ENCODE data around the gene DEFB128.
A peak's percentile ranks its signal among the peaks of the same experiment; 100 is the strongest.
"Not testable (repeated sequence)": the region's sequence is repeated elsewhere in the genome, so short reads cannot be mapped to it uniquely, and the experiment has no call there.

The DEFB128 gene

GRCh38 chr20:208942-209566, 19.5 kb upstream of the DEFB128 start:
- no peak overlapping the region for H3K27ac ChIP-seq (ENCODE audit: low read length)
- H3F3A ChIP-seq (ENCODE audit: insufficient read depth, low read length): no peaks in the 10 kb centered on the region
- TF ChIP-seq EZH2 (optimal IDR thresholded peaks at IDR 0.05; ENCODE audit: low read depth, low read length): no peak
- TF ChIP-seq CTCF (IDR thresholded peaks at IDR 0.05; ENCODE audit: low read length): peak; percentile 64
- TF ChIP-seq EZH2phosphoT487 (IDR thresholded peaks at IDR 0.05; ENCODE audit: low read length): no peak
- no peak overlapping the region for H2AFZ ChIP-seq (ENCODE audit: low read length)
- no peaks in the 10 kb centered on the region for H4K20me1 ChIP-seq (ENCODE audit: insufficient read depth, low read length)
- H3K27me3 ChIP-seq (replicated peaks; ENCODE audit: insufficient read depth, low read length): no peaks in the 10 kb centered on the region
- H3K9me3 ChIP-seq (replicated peaks; ENCODE audit: insufficient read depth, low read length): no peaks in the 10 kb centered on the region
- H3K9ac ChIP-seq (ENCODE audit: low read length): no peak overlapping the region
- no peak overlapping the region for H3K4me3 ChIP-seq (ENCODE audit: low read length)
- peak; percentile 55 for DNase-seq
- no peaks in the 10 kb centered on the region for H3K36me3 ChIP-seq (replicated peaks; ENCODE audit: insufficient read depth, low read length)
- no peaks in the 10 kb centered on the region for H3K9me2 ChIP-seq (replicated peaks; ENCODE audit: insufficient read depth, low read length)
- H3K4me2 ChIP-seq (ENCODE audit: low read depth, low read length): no peak overlapping the region
- H3K79me2 ChIP-seq (ENCODE audit: low read length): no peaks in the 10 kb centered on the region
- no peaks in the 10 kb centered on the region for H3K4me1 ChIP-seq (ENCODE audit: low read length)

GRCh38 chr20:203630-204029, 14.1 kb upstream of the DEFB128 start:
- H3K36me3 ChIP-seq (replicated peaks; ENCODE audit: insufficient read depth, low read length); H3K9ac ChIP-seq (ENCODE audit: low read length); H3F3A ChIP-seq (ENCODE audit: insufficient read depth, low read length); H3K79me2 ChIP-seq (ENCODE audit: low read length); H2AFZ ChIP-seq (ENCODE audit: low read length); H3K4me2 ChIP-seq (ENCODE audit: low read depth, low read length); DNase-seq; H3K9me3 ChIP-seq (replicated peaks; ENCODE audit: insufficient read depth, low read length); H3K9me2 ChIP-seq (replicated peaks; ENCODE audit: insufficient read depth, low read length); H4K20me1 ChIP-seq (ENCODE audit: insufficient read depth, low read length); H3K27me3 ChIP-seq (replicated peaks; ENCODE audit: insufficient read depth, low read length); H3K4me1 ChIP-seq (ENCODE audit: low read length); H3K4me3 ChIP-seq (ENCODE audit: low read length); H3K27ac ChIP-seq (ENCODE audit: low read length): not testable (repeated sequence)

DNA sequence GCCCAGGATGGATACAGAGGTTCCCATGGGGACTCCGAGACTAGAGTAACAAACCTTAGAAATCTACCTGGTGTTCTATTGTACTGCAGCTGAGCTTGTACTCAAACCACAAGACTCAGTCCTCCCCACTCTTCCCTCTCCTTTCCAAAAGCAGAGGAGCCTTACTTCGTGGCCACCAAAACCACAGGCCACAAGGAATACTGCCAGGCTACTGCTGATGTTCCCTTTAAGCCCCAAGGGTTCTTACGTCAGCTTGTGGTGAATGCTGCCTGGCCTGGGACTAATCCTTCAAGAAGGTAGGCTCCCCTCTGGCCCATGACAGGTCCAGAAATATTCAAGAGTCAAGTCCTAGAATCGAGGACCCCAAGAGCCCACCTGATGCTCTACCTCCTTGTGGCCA, 10.5 kb upstream of the DEFB128 start:
- TF ChIP-seq EZH2 (optimal IDR thresholded peaks at IDR 0.05; ENCODE audit: low read depth, low read length) (no peak), EZH2phosphoT487 (IDR thresholded peaks at IDR 0.05; ENCODE audit: low read length) (no peak), CTCF (IDR thresholded peaks at IDR 0.05; ENCODE audit: low read length) (no peak)
- no peak overlapping the region for H3K4me3 ChIP-seq (ENCODE audit: low read length)
- no peak for DNase-seq

GRCh38 chr20:198225-198624, 8.7 kb upstream of the DEFB128 start:
- Histone ChIP-seq H3K27me3 (replicated peaks; ENCODE audit: insufficient read depth, low read length) (no peaks in the 10 kb centered on the region), H3K4me1 (ENCODE audit: low read length) (no peaks in the 10 kb centered on the region), H3K9me3 (replicated peaks; ENCODE audit: insufficient read depth, low read length) (no peaks in the 10 kb centered on the region), H3F3A (ENCODE audit: insufficient read depth, low read length) (no peaks in the 10 kb centered on the region), H3K27ac (ENCODE audit: low read length) (no peak overlapping the region), H3K36me3 (replicated peaks; ENCODE audit: insufficient read depth, low read length) (no peaks in the 10 kb centered on the region), H3K79me2 (ENCODE audit: low read length) (no peaks in the 10 kb centered on the region), H2AFZ (ENCODE audit: low read length) (no peak overlapping the region), H4K20me1 (ENCODE audit: insufficient read depth, low read length) (no peaks in the 10 kb centered on the region), H3K9ac (ENCODE audit: low read length) (no peak overlapping the region), H3K4me3 (ENCODE audit: low read length) (no peak overlapping the region), H3K9me2 (replicated peaks; ENCODE audit: insufficient read depth, low read length) (no peaks in the 10 kb centered on the region), H3K4me2 (ENCODE audit: low read depth, low read length) (no peak overlapping the region)
- DNase-seq: no peak
- no peak for TF ChIP-seq EZH2phosphoT487 (IDR thresholded peaks at IDR 0.05; ENCODE audit: low read length)
- TF ChIP-seq CTCF (IDR thresholded peaks at IDR 0.05; ENCODE audit: low read length): no peak
- no peak for TF ChIP-seq EZH2 (optimal IDR thresholded peaks at IDR 0.05; ENCODE audit: low read depth, low read length)

More for the DNA sequence above, 10.5 kb upstream of the DEFB128 start:
- Histone ChIP-seq H2AFZ (ENCODE audit: low read length) (no peak overlapping the region), H3K27ac (ENCODE audit: low read length) (no peak overlapping the region), H3K27me3 (replicated peaks; ENCODE audit: insufficient read depth, low read length) (no peaks in the 10 kb centered on the region), H3K9me2 (replicated peaks; ENCODE audit: insufficient read depth, low read length) (no peaks in the 10 kb centered on the region), H3K9me3 (replicated peaks; ENCODE audit: insufficient read depth, low read length) (no peaks in the 10 kb centered on the region), H3K79me2 (ENCODE audit: low read length) (no peaks in the 10 kb centered on the region), H4K20me1 (ENCODE audit: insufficient read depth, low read length) (no peaks in the 10 kb centered on the region), H3K9ac (ENCODE audit: low read length) (no peak overlapping the region), H3K36me3 (replicated peaks; ENCODE audit: insufficient read depth, low read length) (no peaks in the 10 kb centered on the region), H3F3A (ENCODE audit: insufficient read depth, low read length) (no peaks in the 10 kb centered on the region), H3K4me2 (ENCODE audit: low read depth, low read length) (no peak overlapping the region), H3K4me1 (ENCODE audit: low read length) (no peaks in the 10 kb centered on the region)

All from MM.1S (cell line).